AG04450 (cell line): ENCODE measurements around the gene BIN1. TPM values are rescaled to one million over a fixed set of nuclear protein-coding genes. Genes with fewer than 3 reads are reported as not detected.
A peak's percentile ranks its signal among the peaks of the same experiment; 100 is the strongest.

Source experiments
- CTCF ChIA-PET: fragments of 300-600, 350-600 bp; formaldehyde crosslinking; extraction: SDS; loops from one replicate; lab custom pipeline; 2022; ENCODE audit warnings: antibody characterized with exemption, inconsistent platforms; lab: Charles Lee
- POLR2A ChIA-PET: fragments of 350-600 bp; formaldehyde crosslinking; extraction: SDS; loops from one replicate; lab custom pipeline; 2021; ENCODE audit warnings: antibody characterized with exemption, inconsistent platforms; lab: Yijun Ruan, JAX
- DNase-seq: peaks from one replicate; pipeline ENCODE4 v3.0.0-alpha.2; 2011; ENCODE audit warnings: low read depth, low spot score
- H3K27ac ChIP-seq: one replicate; pipeline ENCODE4 v1.5.1; 2012; ENCODE audit warnings: low read depth, low read length, control low read depth
- H3K27me3 ChIP-seq: one replicate; pipeline ENCODE4 v1.6.0; 2012; ENCODE audit warnings: low read length; ENCODE audit not compliant: control insufficient read depth, insufficient read depth
- H3K4me3 ChIP-seq: 2 replicates; pipeline ENCODE4 v1.5.1; 2011; ENCODE audit warnings: mild to moderate bottlenecking, low read depth, low read length, control low read depth
- H3K9me3 ChIP-seq: 2 replicates; pipeline ENCODE4 v1.5.1; 2012; ENCODE audit warnings: low read length; ENCODE audit not compliant: control insufficient read depth, insufficient read depth
- CTCF ChIP-seq: IDR thresholded peaks from 2 replicates; pipeline ENCODE4 v1.5.1; 2011; ENCODE audit warnings: low read depth, low read length, control low read depth, inconsistent platforms
- polyA plus RNA-seq: library from polyadenylated mRNA; depleted of rRNA; stranded (reverse); fragments of >200 nt; gene quantifications from 2 replicates; pipeline ENCODE4 v1.2.3, GENCODE V29; 2011

BIN1 gene
- polyA plus RNA-seq, 1 experiment, result 32.4 TPM

- ChIA-PET CTCF (no interaction called here), POLR2A (no interaction called here)
- no peaks in the 10 kb centered on the region; the same call in 1 of the 2 replicates for H3K9me3 ChIP-seq
- peak overlapping the region; percentile 77; the same call in 1 of the 2 replicates for H3K4me3 ChIP-seq
- H3K27me3 ChIP-seq, result peaks cover 8% of the 10 kb centered on the region
- H3K27ac ChIP-seq, result no peak overlapping the region
- TF ChIP-seq CTCF, result no peak
- no peak for DNase-seq
These were observed 1.2 kb upstream of the BIN1 start for GRCh38 chr2:127108090-127108523.

- H3K27me3 ChIP-seq, result peaks cover 8% of the 10 kb centered on the region
- peak overlapping the region; percentile 77 for H3K4me3 ChIP-seq
- no peaks in the 10 kb centered on the region; the same call in 1 of the 2 replicates for H3K9me3 ChIP-seq
- peak overlapping the region; percentile 68 for H3K27ac ChIP-seq
- TF ChIP-seq CTCF, result peak; percentile 20
- DNase-seq, result no peak
- ChIA-PET CTCF (no interaction called here), POLR2A (interaction anchor here (0.6 to 1.4 kb wide), 2 partner anchors 20 to 66 kb away, joined by 3 to 4 read pairs; no protein-coding TSS in a partner anchor)
These were observed 657 bp upstream of the BIN1 start for GRCh38 chr2:127107622-127107999.

GRCh38 chr2:127106457-127106990 lies 430 bp downstream of the BIN1 start:
- ChIA-PET POLR2A (interaction anchor here (0.6 to 2.2 kb wide), 5 partner anchors 19 to 777 kb away, joined by 3 to 12 read pairs (median 6); partner anchors contain the start of gene ERCC3), CTCF (no interaction called here)
- DNase-seq, result no peak

GRCh38 chr2:127105656-127106456 lies 1.1 kb downstream of the BIN1 start:
- H3K27me3 ChIP-seq, result no peaks in the 10 kb centered on the region
- DNase-seq, result no peak
- H3K4me3 ChIP-seq, result peak overlapping the region; percentile 77
- peak overlapping the region; percentile 68 for H3K27ac ChIP-seq
- no peak for TF ChIP-seq CTCF
- CTCF ChIA-PET, result interaction anchor here (1.7 kb wide), 1 partner anchor 38 kb away, joined by 6 read pairs; no protein-coding TSS in a partner anchor
- POLR2A ChIA-PET, result interaction anchor here (0.7 to 2.2 kb wide), 6 partner anchors 11 to 188 kb away, joined by 3 to 7 read pairs (median 4); partner anchors contain the start of gene ERCC3
- no peaks in the 10 kb centered on the region; the same call in 1 of the 2 replicates for H3K9me3 ChIP-seq

More at GRCh38 chr2:127106457-127106990, 430 bp downstream of the BIN1 start:
- H3K27me3 ChIP-seq, result peaks cover under 1% of the 10 kb centered on the region
- H3K27ac ChIP-seq, result peak overlapping the region; percentile 68
- H3K4me3 ChIP-seq, result peak overlapping the region; percentile 77
- H3K9me3 ChIP-seq, result no peaks in the 10 kb centered on the region; the same call in 1 of the 2 replicates
- TF ChIP-seq CTCF, result no peak
